Measurements from ENCODE around the gene ARHGAP32.

Gene ARHGAP32

GRCh38 chr11:129109701-129110100 is 82.4 kb downstream of the ARHGAP32 start:
- no peak for DNase-seq (ENCODE audit: low spot score)

GRCh38 chr11:129106788-129107187 is 85.3 kb downstream of the ARHGAP32 start:
- no peak for DNase-seq (ENCODE audit: low spot score)

- no peak for DNase-seq (ENCODE audit: low spot score)
Observed at GRCh38 chr11:129102756-129103155, 89.4 kb downstream of the ARHGAP32 start.

- DNase-seq (ENCODE audit: low spot score), result no peak
Observed at GRCh38 chr11:129102225-129102624, 89.9 kb downstream of the ARHGAP32 start.

GRCh38 chr11:129093283-129093682 is 98.8 kb downstream of the ARHGAP32 start:
- DNase-seq (ENCODE audit: low spot score), result no peak

GRCh38 chr11:129090056-129090455 is 102.1 kb downstream of the ARHGAP32 start:
- DNase-seq (ENCODE audit: low spot score), result no peak

- DNase-seq (ENCODE audit: low spot score), result no peak
Observed at GRCh38 chr11:129089279-129089678, 102.8 kb downstream of the ARHGAP32 start.

GRCh38 chr11:129086976-129087375 is 105.1 kb downstream of the ARHGAP32 start:
- DNase-seq (ENCODE audit: low spot score), result no peak

- DNase-seq (ENCODE audit: low spot score), result no peak
Observed at GRCh38 chr11:129077191-129077590, 114.9 kb downstream of the ARHGAP32 start.

- no peak for DNase-seq (ENCODE audit: low spot score)
Observed at GRCh38 chr11:129075757-129076156, 116.4 kb downstream of the ARHGAP32 start.

GRCh38 chr11:129067454-129067853 is 124.7 kb downstream of the ARHGAP32 start:
- no peak for DNase-seq (ENCODE audit: low spot score)

- DNase-seq (ENCODE audit: low spot score), result no peak
Observed at GRCh38 chr11:129066229-129066628, 125.9 kb downstream of the ARHGAP32 start.

GRCh38 chr11:129063118-129063517 is 129.0 kb downstream of the ARHGAP32 start:
- no peak for DNase-seq (ENCODE audit: low spot score)

- no peak for DNase-seq (ENCODE audit: low spot score)
Observed at GRCh38 chr11:129061492-129062230, 130.5 kb downstream of the ARHGAP32 start.

- DNase-seq (ENCODE audit: low spot score), result no peak
Observed at GRCh38 chr11:129056916-129057315, 135.2 kb downstream of the ARHGAP32 start.

GRCh38 chr11:129055196-129055595 is 136.9 kb downstream of the ARHGAP32 start:
- DNase-seq (ENCODE audit: low spot score), result no peak

GRCh38 chr11:129048911-129049310 is 143.2 kb downstream of the ARHGAP32 start:
- DNase-seq (ENCODE audit: low spot score), result no peak

- no peak for DNase-seq (ENCODE audit: low spot score)
Observed at GRCh38 chr11:129045150-129045549, 147.0 kb downstream of the ARHGAP32 start.

- DNase-seq (ENCODE audit: low spot score), result no peak
Observed at GRCh38 chr11:129042503-129042902, 149.6 kb downstream of the ARHGAP32 start.

GRCh38 chr11:129041611-129042018 is 150.5 kb downstream of the ARHGAP32 start:
- no peak for DNase-seq (ENCODE audit: low spot score)

- no peak for DNase-seq (ENCODE audit: low spot score)
Observed at GRCh38 chr11:129040934-129041333, 151.2 kb downstream of the ARHGAP32 start.

GRCh38 chr11:129035244-129035643 is 156.9 kb downstream of the ARHGAP32 start:
- DNase-seq (ENCODE audit: low spot score), result no peak

- DNase-seq (ENCODE audit: low spot score), result no peak
Observed at GRCh38 chr11:129034001-129034400, 158.1 kb downstream of the ARHGAP32 start.

- DNase-seq (ENCODE audit: low spot score), result no peak
Observed at GRCh38 chr11:129023968-129024676, 168.0 kb downstream of the ARHGAP32 start.

Measured in HuH-7.5 (cell line).